HG03025 (cell line): Measurements from ENCODE around the gene CELSR1.
"Not testable (repeated sequence)": the region's sequence is repeated elsewhere in the genome, so short reads cannot be mapped to it uniquely, and the experiment has no call there.

ENCODE experiments used
- ATAC-seq: cut with Tn5 transposase; IDR thresholded peaks from one replicate; pipeline ENCODE4 v1.9.1; 2021; ENCODE audit warnings: mild to moderate bottlenecking, moderate library complexity; ENCODE audit not compliant: unreplicated experiment, low FRiP score

The CELSR1 gene

DNA sequence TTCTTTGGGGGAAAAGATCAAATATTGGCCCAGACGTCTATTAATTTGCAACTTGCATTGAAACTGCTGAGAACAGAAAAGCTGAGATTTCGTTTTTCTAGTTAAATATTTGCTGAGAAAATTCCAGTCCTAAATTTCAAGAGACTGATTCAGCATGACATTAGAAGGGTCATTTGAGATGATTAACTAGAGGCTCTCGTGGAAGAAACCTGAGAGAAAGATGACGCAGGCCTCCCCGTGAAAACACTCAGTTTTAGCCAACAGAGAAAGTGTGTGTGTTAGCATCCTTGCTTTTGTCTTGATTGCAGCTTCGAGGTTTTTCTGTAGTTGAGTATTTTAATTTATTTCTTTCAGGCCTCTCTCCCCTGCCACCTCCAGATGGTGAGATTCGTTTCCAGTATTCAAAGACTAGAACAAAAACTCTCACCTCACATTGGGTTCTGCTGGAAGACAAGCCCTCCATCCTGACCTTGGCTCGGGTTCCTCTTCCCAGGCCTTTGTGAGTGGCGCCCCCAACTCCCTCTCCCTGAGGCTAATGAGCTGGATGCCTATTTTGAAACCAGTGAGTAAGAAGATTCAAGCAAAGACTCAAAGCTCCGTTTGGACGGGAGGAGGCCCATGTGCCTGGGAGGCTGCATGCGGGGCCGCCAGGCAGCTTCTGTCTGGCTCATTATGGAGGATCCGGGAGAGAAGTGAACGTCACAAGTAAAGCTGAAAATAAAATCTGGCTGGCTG, 52.4 kb downstream of the CELSR1 start:
- ATAC-seq, result no peak

DNA sequence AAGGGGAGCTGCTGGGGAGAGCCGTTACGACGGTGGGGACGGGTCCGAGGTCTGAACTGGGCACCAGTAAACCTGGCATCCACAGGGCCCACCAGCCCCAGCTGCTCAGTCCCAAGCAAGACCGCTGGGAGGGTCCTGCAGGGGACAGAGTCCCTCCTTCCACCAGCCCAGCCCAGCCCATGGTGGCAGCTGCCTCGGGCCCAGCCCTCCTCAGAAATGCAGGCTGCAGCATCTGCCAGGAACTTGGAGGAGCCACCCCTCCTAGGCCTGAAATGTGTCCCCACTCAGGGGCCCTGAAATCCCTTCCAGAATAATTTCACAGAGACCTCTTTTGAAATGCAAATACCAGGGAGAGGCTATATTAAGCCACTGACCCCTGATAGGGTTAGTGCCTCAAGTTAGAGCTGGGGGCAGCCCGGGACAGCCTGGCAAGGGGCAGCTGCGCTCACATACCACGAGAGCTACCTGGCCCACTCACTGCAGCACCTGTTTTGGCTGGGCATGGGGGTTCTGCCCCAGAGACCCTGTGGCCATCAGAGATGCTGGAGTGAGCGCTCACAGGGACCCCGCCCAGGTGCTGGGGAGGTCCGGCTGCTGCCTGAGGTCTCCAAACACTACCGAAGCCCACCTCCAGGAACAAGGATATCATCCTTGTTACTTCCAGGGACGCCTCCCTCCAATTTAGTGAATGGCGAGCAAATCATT, 53.1 kb downstream of the CELSR1 start:
- no peak for ATAC-seq

DNA sequence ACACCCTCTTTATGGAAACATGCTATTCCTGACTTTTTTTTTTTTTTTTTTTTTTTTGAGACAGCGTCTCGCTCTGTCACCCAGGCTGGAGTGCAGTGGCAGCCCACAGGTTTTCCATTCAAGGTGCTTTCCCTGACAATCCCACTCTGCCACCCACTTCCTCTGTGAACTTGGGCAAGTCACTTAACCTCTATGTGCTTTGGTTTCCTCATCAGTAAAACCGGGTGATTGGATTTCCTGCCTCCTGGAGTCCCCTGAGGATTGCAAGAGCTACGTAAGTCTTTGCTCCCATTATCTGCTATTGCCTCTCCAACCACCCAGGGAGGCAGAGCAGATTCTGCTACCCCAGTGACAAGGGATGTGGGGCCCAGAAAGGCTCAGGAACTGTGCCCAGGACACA, 54.1 kb downstream of the CELSR1 start:
- no peak for ATAC-seq

DNA sequence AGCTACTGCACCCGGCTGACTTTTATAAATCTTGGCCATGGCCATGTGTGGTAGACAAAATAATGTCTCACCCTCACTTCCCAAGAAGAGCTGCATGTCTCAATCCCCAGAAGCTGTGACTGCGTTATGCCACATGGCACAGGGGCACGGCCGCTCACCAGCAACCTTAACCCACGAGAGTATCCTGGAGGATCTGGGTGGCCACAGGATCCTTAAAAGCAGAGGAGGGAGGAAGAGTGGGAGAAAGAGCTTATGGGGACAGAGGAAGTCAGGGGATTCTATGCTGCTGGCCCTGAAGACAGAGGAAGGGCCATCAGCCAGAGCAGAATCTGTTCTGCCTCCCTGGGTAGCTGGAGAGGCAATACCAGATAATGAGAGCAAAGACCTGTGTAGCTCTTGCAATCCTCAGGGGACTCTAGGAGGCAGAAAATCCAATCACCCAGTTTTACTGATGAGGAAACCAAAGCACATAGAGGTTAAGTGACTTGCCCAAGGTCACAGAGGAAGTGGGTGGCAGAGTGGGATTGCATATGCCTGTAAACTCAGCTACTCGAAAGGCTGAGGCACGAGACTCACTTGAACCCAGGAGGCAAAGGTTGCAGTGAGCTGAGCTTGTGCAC, 55.3 kb downstream of the CELSR1 start:
- no peak for ATAC-seq

DNA sequence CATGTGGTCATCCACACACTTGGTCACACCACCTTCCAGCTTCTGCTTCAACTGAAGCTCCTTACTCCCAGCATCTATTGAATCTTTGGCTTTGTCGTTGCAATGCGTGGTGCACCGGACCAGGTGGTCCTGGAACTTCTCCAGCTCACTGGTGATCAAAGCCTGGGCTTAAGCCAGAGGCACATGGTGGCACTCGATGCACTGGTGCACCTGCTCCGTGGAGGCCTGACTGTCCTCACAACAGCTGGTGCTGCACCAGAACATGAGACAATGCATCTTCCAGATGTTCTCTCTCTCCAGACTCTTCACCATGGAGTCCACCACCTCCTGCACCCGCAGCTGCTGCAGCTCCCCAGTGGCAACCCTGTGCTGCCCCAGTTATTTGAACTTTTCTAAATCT, 56.0 kb downstream of the CELSR1 start:
- ATAC-seq, result no peak

DNA sequence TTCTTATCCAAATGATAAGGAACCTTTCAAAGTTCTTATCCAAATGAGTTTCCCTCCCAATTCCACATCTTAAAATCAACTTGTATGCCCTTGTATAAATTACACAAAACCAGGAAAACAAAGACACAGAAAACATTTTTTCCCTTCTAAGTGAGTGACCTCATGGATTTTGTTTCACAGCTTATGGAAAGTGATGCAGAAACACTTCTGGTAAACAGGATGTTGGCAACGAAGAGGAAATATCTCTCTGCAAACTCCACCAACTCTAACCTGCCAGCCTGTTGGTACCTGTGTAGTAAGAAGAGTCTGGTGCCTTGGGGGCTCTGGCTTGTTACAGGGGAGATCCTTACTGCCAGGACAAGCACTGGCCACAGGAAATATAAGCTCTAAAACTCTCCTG, 57.0 kb downstream of the CELSR1 start:
- ATAC-seq, result no peak

DNA sequence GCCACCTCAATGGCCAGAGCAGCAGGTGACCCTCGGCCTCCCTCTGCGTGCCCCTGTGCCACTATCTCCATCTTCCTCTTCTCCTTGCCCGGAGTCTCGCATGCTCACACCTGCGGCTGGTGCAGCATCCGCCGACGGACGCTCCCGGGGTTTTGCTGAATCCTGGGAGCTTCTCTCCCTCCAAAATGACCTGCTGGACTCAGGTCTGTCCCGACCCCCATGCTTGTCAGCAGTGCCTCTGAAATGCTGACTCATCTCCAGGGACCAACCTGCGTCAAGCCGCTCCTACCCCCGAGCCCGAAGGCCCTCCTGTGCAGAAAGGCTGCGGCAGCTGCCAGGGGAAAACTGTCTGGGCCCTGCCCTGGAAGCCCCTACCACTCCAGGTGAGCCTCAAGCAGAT, 58.4 kb downstream of the CELSR1 start:
- no peak for ATAC-seq

DNA sequence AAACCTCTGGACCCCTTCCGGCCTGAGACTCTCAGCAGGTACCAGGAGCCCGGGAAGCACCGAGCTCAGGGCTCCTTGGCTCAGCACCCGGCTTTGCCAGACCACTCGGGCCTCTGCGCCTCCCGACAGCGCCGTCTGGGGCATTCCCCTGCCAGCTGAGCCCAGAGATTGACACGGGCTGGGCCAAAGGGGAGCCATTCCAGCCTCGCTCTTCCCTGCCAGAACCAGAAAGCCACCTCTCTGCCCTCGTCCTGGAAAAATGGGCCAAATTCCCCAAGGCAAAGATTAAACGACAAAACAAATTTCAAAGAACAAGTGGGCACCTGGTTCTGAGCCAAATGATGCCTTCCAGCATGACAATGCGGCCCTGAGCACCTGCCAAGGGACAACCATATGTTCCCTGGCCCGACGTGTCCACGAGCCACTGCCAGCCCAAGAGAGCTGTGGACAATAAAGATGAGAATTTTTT, 59.3 kb downstream of the CELSR1 start:
- no peak for ATAC-seq

DNA sequence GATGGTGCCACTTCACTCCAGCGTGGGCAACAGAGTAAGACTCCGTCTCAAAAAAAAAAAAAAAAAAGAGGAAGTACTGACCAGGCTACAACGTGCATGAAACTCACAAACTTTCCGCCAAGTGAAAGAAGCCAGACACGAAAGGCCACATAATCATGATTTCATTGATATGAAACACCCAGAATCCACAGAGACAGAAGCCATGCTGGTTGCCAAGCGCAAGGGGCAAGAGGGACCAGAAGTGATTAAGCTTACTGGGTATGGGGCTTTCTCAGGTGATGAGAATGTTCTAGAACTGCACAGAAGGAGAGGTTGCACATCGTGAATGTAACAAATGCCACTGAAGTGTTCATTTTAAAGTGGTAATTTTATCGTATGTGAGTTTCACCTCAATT, 60.9 kb downstream of the CELSR1 start:
- no peak for ATAC-seq

DNA sequence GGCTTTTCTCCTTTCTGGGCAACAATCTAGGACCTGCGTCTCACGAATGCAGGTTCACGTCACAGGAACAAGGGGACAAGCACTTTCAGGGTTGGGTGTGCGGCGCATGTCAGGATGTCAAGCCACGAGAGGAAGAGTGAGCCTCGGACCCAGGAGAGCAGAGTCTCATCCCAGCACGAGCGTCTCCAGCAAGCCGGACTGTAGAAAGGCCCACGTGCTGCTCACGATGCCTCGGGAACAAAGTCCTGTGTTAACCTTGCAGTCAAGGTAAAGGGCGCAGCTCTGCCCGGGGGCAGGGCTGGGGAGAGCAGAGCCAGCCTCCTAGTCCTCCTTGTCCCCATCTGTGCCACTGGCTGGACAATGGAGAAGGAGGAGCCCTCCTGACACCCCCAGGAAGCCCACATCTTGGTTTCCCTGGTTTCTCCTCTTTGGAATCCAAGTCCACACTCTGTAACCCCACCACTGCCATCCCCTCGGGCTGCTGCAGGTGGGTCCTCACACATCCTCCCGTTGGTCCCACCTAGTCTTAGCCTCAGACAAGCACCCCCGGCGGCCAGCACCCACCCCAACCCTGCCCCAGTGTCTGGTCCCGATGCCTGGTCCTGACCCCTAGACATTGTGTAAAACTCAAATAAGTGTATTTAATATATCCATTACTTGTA, 63.4 kb downstream of the CELSR1 start:
- ATAC-seq, result no peak

DNA sequence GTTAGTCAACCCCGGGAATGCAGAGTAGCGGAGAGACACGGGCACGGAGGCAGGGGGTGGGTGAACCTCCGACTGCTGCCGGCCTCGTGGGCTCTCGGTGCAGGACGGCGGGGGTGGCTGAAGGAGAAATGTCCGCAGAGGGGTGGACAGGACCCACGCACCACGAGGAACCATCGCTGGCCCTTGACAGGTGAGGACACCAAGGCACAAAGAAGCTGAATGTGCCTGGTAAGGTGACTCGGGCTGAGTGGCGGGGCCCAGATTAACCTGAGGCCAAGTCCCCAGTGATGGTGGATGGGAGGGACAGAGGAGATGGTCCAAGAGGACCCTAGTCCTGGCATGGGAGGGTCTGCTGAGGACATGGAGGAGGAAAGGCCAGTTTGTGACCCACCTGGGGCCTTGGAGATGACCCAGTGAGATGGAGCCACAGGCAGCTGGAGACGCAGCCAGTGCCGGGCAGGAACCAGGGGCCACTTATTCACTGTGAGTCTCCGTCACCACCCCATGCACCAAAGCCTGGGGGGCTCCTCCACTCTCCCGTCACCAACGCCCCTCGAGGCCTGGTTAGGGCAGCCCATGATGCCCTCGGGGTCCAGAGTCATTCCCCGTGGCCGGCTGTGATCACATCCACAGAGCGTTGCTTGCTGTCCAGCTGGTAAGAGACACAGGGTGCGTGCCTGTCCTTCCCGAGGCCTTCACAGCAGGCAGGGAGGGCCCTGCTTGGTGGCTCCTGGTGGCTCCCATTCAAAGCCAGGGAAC, 64.2 kb downstream of the CELSR1 start:
- ATAC-seq, result no peak

DNA sequence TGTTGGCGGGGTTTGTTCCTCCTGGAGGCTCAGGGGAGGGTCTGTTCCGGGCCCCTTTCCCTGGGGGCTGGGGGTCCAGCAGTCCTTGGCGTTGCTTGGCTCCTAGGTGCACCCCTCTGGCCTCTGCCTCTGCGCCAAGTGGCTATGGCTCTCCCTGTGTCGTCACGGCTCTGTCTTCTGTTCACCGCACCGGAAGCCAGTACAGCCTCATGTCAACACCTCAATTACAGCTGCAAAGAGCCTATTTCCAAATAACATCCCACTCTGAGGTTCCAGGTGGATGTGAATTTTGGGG, 64.8 kb downstream of the CELSR1 start:
- ATAC-seq, result no peak

DNA sequence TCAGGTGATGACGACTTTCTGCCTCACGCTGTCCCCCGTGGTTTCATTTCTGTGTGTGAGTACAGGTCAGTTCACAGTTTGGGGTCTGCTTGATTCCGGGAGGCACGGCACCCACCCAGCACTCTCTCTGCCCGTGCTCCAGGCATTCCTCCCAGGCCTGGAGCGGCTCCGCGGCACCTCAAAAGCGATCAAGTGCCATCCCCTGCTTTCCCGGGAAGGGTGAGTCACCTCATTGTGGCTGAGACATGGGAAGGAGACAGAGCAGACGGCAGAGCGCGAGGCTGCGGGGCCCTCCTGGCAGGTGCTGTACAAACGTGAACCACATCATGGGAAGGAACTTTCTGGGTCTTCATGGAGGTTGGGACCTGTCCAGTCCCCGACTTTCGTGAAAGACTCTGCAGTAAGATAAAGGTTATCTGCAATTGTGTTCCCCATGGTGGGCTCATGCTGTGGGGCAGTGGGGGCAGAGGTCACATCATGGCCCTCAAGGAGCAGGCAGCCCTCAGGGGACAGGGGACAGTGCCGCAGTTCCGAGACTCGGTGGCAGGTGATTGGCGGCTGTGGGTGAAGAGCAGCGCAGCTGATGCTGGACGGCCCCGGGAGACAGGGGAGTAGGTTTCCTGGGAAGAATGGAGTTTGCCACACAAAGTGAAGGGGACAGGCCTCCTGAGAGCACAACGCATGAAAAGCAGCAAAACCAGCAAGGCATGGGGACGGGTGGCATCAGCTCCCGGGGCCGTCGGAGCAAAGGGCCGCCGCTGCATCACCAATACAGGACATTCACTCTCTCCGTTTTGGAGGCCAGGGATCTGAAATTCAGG, 65.3 kb downstream of the CELSR1 start:
- no peak for ATAC-seq

DNA sequence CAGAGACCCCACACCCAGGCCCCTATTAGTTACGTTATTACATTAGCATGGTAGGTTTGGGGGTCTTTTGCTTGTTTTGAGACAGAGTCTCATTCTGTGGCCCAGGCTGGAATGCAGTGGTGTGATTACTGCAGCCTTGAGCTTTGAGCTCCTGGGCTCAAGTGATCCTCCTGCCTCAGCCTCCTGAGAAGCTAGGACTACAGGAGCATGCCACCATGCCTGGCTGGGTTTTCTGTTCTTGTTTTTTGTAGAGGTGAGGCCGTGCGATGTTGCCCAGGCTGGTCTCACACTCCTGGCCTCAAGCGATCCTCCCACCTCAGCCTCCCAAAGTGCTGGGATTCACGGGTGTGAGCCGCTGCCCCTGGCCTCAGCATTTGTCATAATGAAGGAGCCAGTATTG, 66.1 kb downstream of the CELSR1 start:
- not testable (repeated sequence) for ATAC-seq

DNA sequence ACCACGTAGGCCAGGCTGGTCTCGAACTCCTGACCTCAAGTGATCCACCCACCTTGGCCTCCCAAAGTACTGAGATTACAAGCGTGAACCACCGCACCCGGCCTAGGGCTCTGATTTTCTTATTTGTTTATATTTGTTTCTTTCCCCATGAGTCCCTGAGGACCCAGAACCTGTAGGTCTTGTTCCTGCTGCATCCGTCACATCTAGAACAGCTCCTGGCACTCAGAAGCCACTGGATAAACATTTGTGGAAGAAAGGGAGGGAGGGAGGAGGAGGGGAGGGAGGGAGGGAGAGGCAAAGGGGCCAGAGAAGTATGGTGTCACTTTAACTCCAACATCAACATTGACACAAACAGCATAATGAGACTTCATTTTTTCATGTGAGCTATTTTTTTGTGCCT, 67.7 kb downstream of the CELSR1 start:
- no peak for ATAC-seq

DNA sequence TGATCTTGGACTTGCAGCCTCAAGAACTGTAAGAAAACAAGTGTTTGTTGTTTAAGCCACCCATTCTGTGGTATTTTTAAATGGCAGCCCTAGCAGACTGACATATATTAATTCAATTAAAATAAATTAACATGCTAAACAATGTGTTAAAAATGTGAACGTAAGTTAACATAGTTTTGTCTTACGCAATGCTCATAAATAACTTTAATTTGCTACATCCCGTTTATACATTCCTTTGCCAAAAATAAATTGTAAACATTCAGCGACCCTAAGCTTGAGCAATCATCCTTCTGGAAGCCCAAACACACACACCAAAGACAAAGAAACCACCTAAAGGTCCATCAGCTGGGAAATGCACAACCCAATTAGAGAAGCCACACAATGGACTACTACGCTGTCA, 70.4 kb downstream of the CELSR1 start:
- ATAC-seq, result no peak

DNA sequence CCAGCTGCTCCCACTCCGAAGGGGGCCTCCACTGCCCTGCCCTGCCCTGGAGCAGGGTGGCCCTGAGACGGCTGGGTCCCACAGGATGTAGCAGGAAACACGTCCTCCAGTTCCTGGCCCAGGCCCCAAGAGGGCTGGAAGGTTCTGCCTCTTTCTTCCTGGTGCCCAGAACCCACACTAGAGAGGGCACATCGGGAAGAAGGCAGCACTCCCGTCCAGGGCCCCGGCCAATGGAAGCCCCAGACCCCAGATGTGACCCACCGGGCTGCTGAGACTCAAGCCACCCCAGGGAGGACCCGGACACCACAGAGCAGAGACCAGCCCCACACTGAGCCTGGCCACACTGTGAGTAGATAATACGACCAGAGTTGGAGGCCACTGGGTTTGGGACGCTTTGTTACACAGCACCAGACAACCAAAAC, 71.2 kb downstream of the CELSR1 start:
- no peak for ATAC-seq

DNA sequence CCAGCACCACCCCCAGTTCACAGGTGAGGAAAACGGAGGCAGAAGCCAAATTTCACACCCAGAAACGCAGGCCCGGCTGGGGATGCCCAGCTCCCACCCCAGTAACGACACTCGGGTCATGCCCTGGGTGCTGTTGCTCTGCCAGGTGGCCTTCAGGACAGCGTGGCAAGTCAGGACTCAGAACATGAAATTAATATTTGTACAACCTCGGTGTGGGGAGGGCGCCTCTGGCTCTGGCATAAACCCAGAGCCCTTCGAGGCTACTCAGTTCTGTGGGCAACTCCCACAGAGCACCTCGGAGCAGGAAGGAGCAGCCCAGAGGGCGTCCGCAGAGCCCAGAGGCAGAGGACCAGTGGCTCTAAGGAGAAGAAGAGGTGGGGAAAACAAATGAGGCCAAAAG, 71.6 kb downstream of the CELSR1 start:
- ATAC-seq, result no peak

DNA sequence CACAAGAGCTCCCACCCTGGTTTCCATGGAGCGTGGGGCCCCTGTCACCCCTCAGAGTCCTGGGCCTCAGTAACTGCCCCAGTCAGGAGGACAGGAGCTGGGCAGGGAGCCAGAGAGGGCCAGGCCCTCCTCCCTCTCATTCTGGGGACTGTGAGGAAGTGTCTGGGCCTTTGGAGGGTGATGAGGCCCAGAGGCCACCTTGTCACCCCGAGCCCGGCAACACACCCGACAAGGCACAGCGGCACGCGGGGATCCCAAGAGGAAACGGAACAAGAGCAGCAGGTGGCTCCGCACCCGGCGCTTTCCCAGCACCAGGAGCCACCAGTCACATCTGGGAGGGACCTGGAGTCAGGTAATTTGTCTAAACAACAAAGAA, 72.1 kb downstream of the CELSR1 start:
- no peak for ATAC-seq
